Loucy (cell line): Measurements from ENCODE around the gene PPP1R14B.

Experiments
- EZH2phosphoT487 ChIP-seq: fragments of 200-600 bp; IDR thresholded peaks from 2 replicates; pipeline ENCODE4 v1.6.1; 2018; ENCODE audit warnings: antibody characterized with exemption, mild to moderate bottlenecking, moderate library complexity, borderline replicate concordance
- TF ChIP-seq, protein P1 (sequence below): fragments of 200-600 bp; sonication (generic); conservative IDR thresholded peaks from 2 replicates; pipeline ENCODE4 v1.5.1; 2014; ENCODE audit warnings: mild to moderate bottlenecking, antibody characterized with exemption, low read length

DNA sequence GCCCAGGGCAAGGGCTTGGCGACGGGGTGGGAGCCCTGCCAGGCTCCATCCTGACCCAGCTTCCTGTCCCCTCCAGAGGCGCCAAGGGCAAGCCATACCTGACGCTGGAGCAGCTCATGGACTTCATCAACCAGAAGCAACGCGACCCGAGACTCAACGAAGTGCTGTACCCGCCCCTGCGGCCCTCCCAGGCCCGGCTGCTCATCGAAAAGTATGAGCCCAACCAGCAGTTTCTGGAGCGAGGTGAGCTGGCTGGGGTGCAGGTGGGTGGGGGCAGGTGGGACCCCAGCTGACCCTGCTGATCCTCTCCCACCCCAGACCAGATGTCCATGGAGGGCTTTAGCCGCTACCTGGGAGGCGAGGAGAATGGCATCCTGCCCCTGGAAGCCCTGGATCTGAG, 9.6 kb upstream of the PPP1R14B start:
- TF ChIP-seq, protein P1, sequence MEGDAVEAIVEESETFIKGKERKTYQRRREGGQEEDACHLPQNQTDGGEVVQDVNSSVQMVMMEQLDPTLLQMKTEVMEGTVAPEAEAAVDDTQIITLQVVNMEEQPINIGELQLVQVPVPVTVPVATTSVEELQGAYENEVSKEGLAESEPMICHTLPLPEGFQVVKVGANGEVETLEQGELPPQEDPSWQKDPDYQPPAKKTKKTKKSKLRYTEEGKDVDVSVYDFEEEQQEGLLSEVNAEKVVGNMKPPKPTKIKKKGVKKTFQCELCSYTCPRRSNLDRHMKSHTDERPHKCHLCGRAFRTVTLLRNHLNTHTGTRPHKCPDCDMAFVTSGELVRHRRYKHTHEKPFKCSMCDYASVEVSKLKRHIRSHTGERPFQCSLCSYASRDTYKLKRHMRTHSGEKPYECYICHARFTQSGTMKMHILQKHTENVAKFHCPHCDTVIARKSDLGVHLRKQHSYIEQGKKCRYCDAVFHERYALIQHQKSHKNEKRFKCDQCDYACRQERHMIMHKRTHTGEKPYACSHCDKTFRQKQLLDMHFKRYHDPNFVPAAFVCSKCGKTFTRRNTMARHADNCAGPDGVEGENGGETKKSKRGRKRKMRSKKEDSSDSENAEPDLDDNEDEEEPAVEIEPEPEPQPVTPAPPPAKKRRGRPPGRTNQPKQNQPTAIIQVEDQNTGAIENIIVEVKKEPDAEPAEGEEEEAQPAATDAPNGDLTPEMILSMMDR, result no peak
- no peak for TF ChIP-seq EZH2phosphoT487
